PC-3 (cell line): ENCODE data around the gene ASB2. TPM values are rescaled to one million over a fixed set of nuclear protein-coding genes. Genes with fewer than 3 reads are reported as not detected.
A peak's percentile ranks its signal among the peaks of the same experiment; 100 is the strongest.

Experiments used
- ATAC-seq: fragments of 200-7000 bp; cut with Tn5 transposase; 2 replicates; pipeline ENCODE4 v1.9.1; 2020; ENCODE audit warnings: mild to moderate bottlenecking, moderate library complexity
- Bru-seq: library from RNA; stranded (reverse); fragments of 400-500 nt; gene quantifications from one replicate; lab custom pipeline; 2021; lab: Mats Ljungman, UMichigan
- BruChase-seq, 2 experiments: library from RNA; stranded (reverse); fragments of 400-500 nt; gene quantifications; one replicate each; lab custom pipeline; 2021; lab: Mats Ljungman, UMichigan
- BruUV-seq: library from RNA; stranded (reverse); fragments of 400-500 nt; replicated peaks from 2 replicates; lab custom pipeline; 2021; lab: Mats Ljungman, UMichigan
- CTCF ChIA-PET: fragments of 300-600 bp; sonication (Branson Sonifier 250); formaldehyde crosslinking; loops from one replicate; lab custom pipeline; 2022; ENCODE audit warnings: antibody characterized with exemption; lab: Charles Lee
- POLR2A ChIA-PET: fragments of 300-600 bp; sonication (Branson Sonifier 250); formaldehyde crosslinking; loops from one replicate; lab custom pipeline; 2022; ENCODE audit warnings: antibody characterized with exemption; ENCODE audit not compliant: unreplicated experiment; lab: Charles Lee
- DNase-seq: peaks from one replicate; pipeline ENCODE4 v3.0.0-alpha.2; 2015
- H2AFZ ChIP-seq: fragments of 300-600 bp; sonication (generic); 2 replicates; pipeline ENCODE4 v1.6.0; 2016; ENCODE audit warnings: antibody characterized with exemption, low read length
- H3F3A ChIP-seq: fragments of 300-600 bp; sonication (generic); one replicate; pipeline ENCODE4 v1.6.0; 2017; ENCODE audit warnings: antibody characterized with exemption, low read length, control low read depth, mild to moderate bottlenecking; ENCODE audit not compliant: unreplicated experiment
- H3K27ac ChIP-seq: fragments of 300-600 bp; sonication (generic); 2 replicates; pipeline ENCODE4 v1.5.1; 2016; ENCODE audit warnings: mild to moderate bottlenecking, low read length
- H3K27me3 ChIP-seq: fragments of 300-600 bp; sonication (generic); 2 replicates; pipeline ENCODE4 v1.6.1; 2016; ENCODE audit warnings: low read length, mixed read lengths
- H3K36me3 ChIP-seq: fragments of 300-600 bp; sonication (generic); 2 replicates; pipeline ENCODE4 v1.6.1; 2016; ENCODE audit warnings: low read depth, mixed run types, low read length, mixed read lengths
- H3K4me1 ChIP-seq: fragments of 300-600 bp; sonication (generic); 2 replicates; pipeline ENCODE4 v1.5.1; 2016; ENCODE audit warnings: low read length; ENCODE audit not compliant: insufficient read depth
- H3K4me2 ChIP-seq: fragments of 300-600 bp; sonication (generic); 2 replicates; pipeline ENCODE4 v1.6.0; 2016; ENCODE audit warnings: low read length
- H3K4me3 ChIP-seq: fragments of 300-600 bp; sonication (generic); 2 replicates; pipeline ENCODE4 v1.5.1; 2016; ENCODE audit warnings: mild to moderate bottlenecking, low read length, mixed read lengths
- H3K79me2 ChIP-seq: fragments of 300-600 bp; sonication (generic); 2 replicates; pipeline ENCODE4 v1.6.1; 2017; ENCODE audit warnings: low read length, mixed read lengths
- H3K9ac ChIP-seq: fragments of 300-600 bp; sonication (generic); 2 replicates; pipeline ENCODE4 v1.6.0; 2016; ENCODE audit warnings: mild to moderate bottlenecking, low read length
- H3K9me2 ChIP-seq: fragments of 300-600 bp; sonication (generic); replicated peaks from 2 replicates; pipeline ENCODE4 v1.6.1; 2016; ENCODE audit warnings: mixed run types, low read length, mixed read lengths
- H3K9me3 ChIP-seq: fragments of 300-600 bp; sonication (generic); 2 replicates; pipeline ENCODE4 v1.6.1; 2016; ENCODE audit warnings: low read length, mixed read lengths
- H4K20me1 ChIP-seq: fragments of 300-600 bp; sonication (generic); 2 replicates; pipeline ENCODE4 v1.6.1; 2016; ENCODE audit warnings: low read length, mixed read lengths
- CTCF ChIP-seq: fragments of 300-600 bp; sonication (generic); conservative IDR thresholded peaks from 2 replicates; pipeline ENCODE4 v1.5.1; 2017; ENCODE audit warnings: antibody characterized with exemption, low read depth, mild to moderate bottlenecking, low read length
- EZH2 ChIP-seq: fragments of 300-600 bp; sonication (generic); IDR thresholded peaks from one replicate; pipeline ENCODE4 v1.6.1; 2017; ENCODE audit warnings: antibody characterized with exemption, mild to moderate bottlenecking, low read length; ENCODE audit not compliant: unreplicated experiment
- EZH2phosphoT487 ChIP-seq: fragments of 300-600 bp; sonication (generic); IDR thresholded peaks from 2 replicates; pipeline ENCODE4 v1.6.1; 2018; ENCODE audit warnings: mild to moderate bottlenecking, antibody characterized with exemption, low read length, borderline replicate concordance
- intact Hi-C: fragments of 100-400 bp; cut with micrococcal nuclease; formaldehyde crosslinking; loops from 2 replicates; pipeline ENCODE4 v1.9.0; 2023
- long read RNA-seq: library from polyadenylated mRNA; unstranded; transcript quantifications from one replicate; pipeline ENCODE4 v2.0.0, GENCODE V29; 2021; ENCODE audit not compliant: unreplicated experiment
- total RNA-seq: library from RNA; depleted of rRNA; stranded (reverse); fragments of >200 nt; gene quantifications from 2 replicates; pipeline ENCODE4 v1.2.3, GENCODE V29; 2014; rRNA removed

The ASB2 gene, protein sequence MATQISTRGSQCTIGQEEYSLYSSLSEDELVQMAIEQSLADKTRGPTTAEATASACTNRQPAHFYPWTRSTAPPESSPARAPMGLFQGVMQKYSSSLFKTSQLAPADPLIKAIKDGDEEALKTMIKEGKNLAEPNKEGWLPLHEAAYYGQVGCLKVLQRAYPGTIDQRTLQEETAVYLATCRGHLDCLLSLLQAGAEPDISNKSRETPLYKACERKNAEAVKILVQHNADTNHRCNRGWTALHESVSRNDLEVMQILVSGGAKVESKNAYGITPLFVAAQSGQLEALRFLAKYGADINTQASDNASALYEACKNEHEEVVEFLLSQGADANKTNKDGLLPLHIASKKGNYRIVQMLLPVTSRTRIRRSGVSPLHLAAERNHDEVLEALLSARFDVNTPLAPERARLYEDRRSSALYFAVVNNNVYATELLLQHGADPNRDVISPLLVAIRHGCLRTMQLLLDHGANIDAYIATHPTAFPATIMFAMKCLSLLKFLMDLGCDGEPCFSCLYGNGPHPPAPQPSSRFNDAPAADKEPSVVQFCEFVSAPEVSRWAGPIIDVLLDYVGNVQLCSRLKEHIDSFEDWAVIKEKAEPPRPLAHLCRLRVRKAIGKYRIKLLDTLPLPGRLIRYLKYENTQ
- 0.12 and 0.22 TPM in 2 replicates for total RNA-seq
- Bru-seq, nascent RNA, result percentile 4 among the genes with signal in this experiment
- percentile 4 among the genes with signal in this experiment for BruChase-seq, experiment 1, labeled RNA remaining after a 6-hour chase
- percentile 2 among the genes with signal in this experiment for BruChase-seq, experiment 2, labeled RNA remaining after a 2-hour chase
- long read RNA-seq, result 0 reads

DNA sequence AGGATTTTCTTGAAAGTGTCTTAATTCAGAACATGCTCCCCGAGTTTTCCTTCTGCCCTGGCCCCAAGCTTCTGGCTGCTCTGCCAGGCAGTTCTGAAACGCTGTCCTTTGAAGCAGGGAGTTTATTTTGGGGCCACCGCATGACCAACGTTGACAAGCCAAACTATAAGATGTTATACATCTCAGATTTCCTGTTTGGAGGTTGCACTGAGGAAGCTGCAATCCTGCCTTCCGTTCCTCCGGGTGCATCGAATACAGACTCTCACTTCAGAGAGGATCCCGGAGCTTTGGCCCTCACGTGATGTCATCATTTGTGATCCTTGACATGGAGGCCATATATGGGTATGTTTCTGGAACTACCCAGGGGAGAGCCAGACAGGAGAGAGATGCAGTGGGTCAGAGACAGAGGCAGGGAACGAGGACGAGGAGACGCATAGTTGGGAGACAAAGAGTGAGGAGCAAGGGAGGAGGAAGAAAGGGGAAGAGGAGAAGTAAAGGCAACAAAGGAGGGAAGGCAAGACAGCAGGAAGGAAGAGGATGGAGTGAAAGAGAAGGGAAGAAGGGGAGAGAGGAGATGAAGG lies at the start of gene ASB2:
TSS of gene ASB2 (minus strand) at position 94 of the 581 bp plus-strand sequence. CDS start 12,031 bp downstream, outside the sequence.
- no peaks in the 10 kb centered on the region for H3K9me3 ChIP-seq
- no peak within 1 kb of the TSS for H2AFZ ChIP-seq
- intact Hi-C loops, result no loop called here
- H3K9ac ChIP-seq, result no peak within 1 kb of the TSS
- H3K9me2 ChIP-seq, result no peaks in the 10 kb centered on the region
- DNase-seq (no peak), ATAC-seq (no peak)
- H3F3A ChIP-seq, result no peaks in the 10 kb centered on the region
- BruUV-seq, result no TSS peak
- ChIA-PET POLR2A (no interaction called here), CTCF (no interaction called here)
- H3K4me1 ChIP-seq, result no peaks in the 10 kb centered on the region
- no peak within 1 kb of the TSS for H3K4me3 ChIP-seq
- 0 out of 2 replicates have a peak, but pooled peaks cover 6% of the 10 kb centered on the region for H3K27me3 ChIP-seq
- TF ChIP-seq EZH2phosphoT487 (no peak), EZH2 (no peak), CTCF (no peak)
- peak within 1 kb of the TSS; percentile 13; the same call in 1 of the 2 replicates for H3K4me2 ChIP-seq
- no peaks in the 10 kb centered on the region for H3K79me2 ChIP-seq
- no peak within 1 kb of the TSS for H3K27ac ChIP-seq
- no peaks in the 10 kb centered on the region for H4K20me1 ChIP-seq
- H3K36me3 ChIP-seq, result no peaks in the 10 kb centered on the region

GRCh38 chr14:94025720-94026119 lies 49.4 kb upstream of the ASB2 start:
- Histone ChIP-seq H3K9ac (peak overlapping the region; percentile 79), H3K79me2 (peaks cover 15% of the 10 kb centered on the region; the same call in 1 of the 2 replicates), H2AFZ (peak overlapping the region; percentile 52; the same call in 1 of the 2 replicates), H3K4me2 (peak overlapping the region; percentile 65), H3K4me3 (peak overlapping the region; percentile 67), H4K20me1 (no peaks in the 10 kb centered on the region), H3K4me1 (peaks cover 52% of the 10 kb centered on the region), H3K36me3 (no peaks in the 10 kb centered on the region), H3K9me2 (no peaks in the 10 kb centered on the region), H3F3A (peaks cover 4% of the 10 kb centered on the region), H3K27me3 (no peaks in the 10 kb centered on the region), H3K27ac (peak overlapping the region; percentile 98), H3K9me3 (no peaks in the 10 kb centered on the region)
- DNase-seq, result peak; percentile 84
- intact Hi-C loops, result no loop called here
- ChIA-PET POLR2A (interaction anchor here (0.6 kb wide), 1 partner anchor 9 kb away, joined by 4 read pairs; no protein-coding TSS in a partner anchor), CTCF (interaction anchor here (1.0 kb wide), 2 partner anchors 11 to 86 kb away, joined by 5 read pairs; no protein-coding TSS in a partner anchor)
- 0 out of 2 replicates have a peak, but pooled peaks have one; percentile 1 for ATAC-seq
- no TSS peak for BruUV-seq
- no peak for TF ChIP-seq EZH2phosphoT487
- no peak for TF ChIP-seq EZH2
- no peak for TF ChIP-seq CTCF
